ENCODE data around the gene MAD2L2.

Gene MAD2L2

GRCh38 chr1:11626551-11626950 is 54.4 kb downstream of the MAD2L2 start:
- no peak for DNase-seq

Data from NCI-H187 (cell line).